T47D (cell line): ENCODE measurements around the gene PITX2.

Source experiments
- DNase-seq, 2 experiments: peaks; one replicate each; pipeline versions ENCODE4 v3.0.0 to v3.0.0-alpha.2; 2011 to 2012; ENCODE audit warnings: low read depth in 1 of 2, low spot score in 1 of 2
- JUND ChIP-seq: IDR thresholded peaks from 2 replicates; pipeline ENCODE4 v1.6.1; 2012; ENCODE audit warnings: low read depth
- in situ Hi-C: cut with HindIII; loops from 2 replicates; pipeline ENCODE4 v1.10.0; 2016; ENCODE audit warnings: low sequenced_read_pairs, low pct_unique_long_range_greater_than_20kb

Gene PITX2

GRCh38 chr4:110617646-110618580 lies 5.0 kb downstream of the PITX2 start:
- in situ Hi-C loops = no loop called here
- TF ChIP-seq JUND = no peak
- no peak for DNase-seq

GRCh38 chr4:110617075-110617640 lies 5.7 kb downstream of the PITX2 start:
- no peak for DNase-seq
- no peak for TF ChIP-seq JUND
- in situ Hi-C loops = no loop called here

- no peak for DNase-seq
- in situ Hi-C loops = no loop called here
- TF ChIP-seq JUND = no peak
Measured at GRCh38 chr4:110616238-110617074, 6.4 kb downstream of the PITX2 start.

- TF ChIP-seq JUND = no peak
- DNase-seq = no peak
- in situ Hi-C loops = no loop called here
Measured at GRCh38 chr4:110615353-110616237, 7.3 kb downstream of the PITX2 start.

GRCh38 chr4:110614976-110615352 lies 7.9 kb downstream of the PITX2 start:
- no peak for DNase-seq
- TF ChIP-seq JUND = no peak
- in situ Hi-C loops = no loop called here

GRCh38 chr4:110614173-110614963 lies 8.5 kb downstream of the PITX2 start:
- no peak for TF ChIP-seq JUND
- no peak for DNase-seq
- in situ Hi-C loops = no loop called here

- no peak for TF ChIP-seq JUND
- DNase-seq = no peak
- in situ Hi-C loops = no loop called here
Measured at GRCh38 chr4:110613745-110614144, 9.1 kb downstream of the PITX2 start.

- no peak for TF ChIP-seq JUND
- no peak for DNase-seq
- in situ Hi-C loops = no loop called here
Measured at GRCh38 chr4:110612631-110613269, 10.1 kb downstream of the PITX2 start.

GRCh38 chr4:110611968-110612447 lies 10.9 kb downstream of the PITX2 start:
- in situ Hi-C loops = no loop called here
- no peak for TF ChIP-seq JUND

GRCh38 chr4:110610940-110611831 lies 11.7 kb downstream of the PITX2 start:
- in situ Hi-C loops = no loop called here
- no peak for DNase-seq
- no peak for TF ChIP-seq JUND

More at GRCh38 chr4:110611968-110612447, 10.9 kb downstream of the PITX2 start:
- DNase-seq = no peak
